Peyer's patch (tissue), 4 donors: ENCODE data around the gene FMN1.

Experiments
- POLR2A ChIP-seq, 2 donors: fragments of 450-650 bp; IDR thresholded peaks; one replicate each; pipeline ENCODE4 v1.5.1; 2017; ENCODE audit warnings: antibody characterized with exemption in 2 of 2, mild to moderate bottlenecking in 2 of 2, moderate library complexity in 2 of 2
- TF ChIP-seq, protein P1 (sequence below), 6 experiments: fragments of 450-650 bp in 4 of 6; fragments of 200-600 bp in 2 of 6; sonication (generic) in 1 of 6; IDR thresholded peaks; one replicate each; pipeline ENCODE4 v1.5.1; 2017 to 2019; ENCODE audit warnings: antibody characterized with exemption in 6 of 6, mild to moderate bottlenecking in 3 of 6, moderate library complexity in 1 of 6

DNA sequence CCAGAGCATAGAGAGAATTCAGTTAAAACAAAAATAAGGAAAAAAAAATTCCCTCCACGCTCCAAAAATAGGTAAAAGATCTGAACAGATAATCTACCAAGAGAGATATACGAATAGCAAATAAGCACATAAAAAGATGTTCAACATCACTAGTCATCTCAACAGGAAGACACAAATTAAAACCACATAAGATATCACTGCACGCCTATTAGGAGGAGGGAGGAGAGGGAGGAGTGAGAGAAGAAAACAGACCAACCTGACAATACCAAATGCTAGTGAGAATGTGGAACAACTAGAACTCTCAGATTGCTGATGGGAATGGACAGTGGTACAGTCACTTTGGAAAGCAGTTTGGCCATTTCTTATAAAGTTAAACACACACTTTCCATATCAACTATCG lies 212.5 kb downstream of the FMN1 start:
- TF ChIP-seq, protein P1, sequence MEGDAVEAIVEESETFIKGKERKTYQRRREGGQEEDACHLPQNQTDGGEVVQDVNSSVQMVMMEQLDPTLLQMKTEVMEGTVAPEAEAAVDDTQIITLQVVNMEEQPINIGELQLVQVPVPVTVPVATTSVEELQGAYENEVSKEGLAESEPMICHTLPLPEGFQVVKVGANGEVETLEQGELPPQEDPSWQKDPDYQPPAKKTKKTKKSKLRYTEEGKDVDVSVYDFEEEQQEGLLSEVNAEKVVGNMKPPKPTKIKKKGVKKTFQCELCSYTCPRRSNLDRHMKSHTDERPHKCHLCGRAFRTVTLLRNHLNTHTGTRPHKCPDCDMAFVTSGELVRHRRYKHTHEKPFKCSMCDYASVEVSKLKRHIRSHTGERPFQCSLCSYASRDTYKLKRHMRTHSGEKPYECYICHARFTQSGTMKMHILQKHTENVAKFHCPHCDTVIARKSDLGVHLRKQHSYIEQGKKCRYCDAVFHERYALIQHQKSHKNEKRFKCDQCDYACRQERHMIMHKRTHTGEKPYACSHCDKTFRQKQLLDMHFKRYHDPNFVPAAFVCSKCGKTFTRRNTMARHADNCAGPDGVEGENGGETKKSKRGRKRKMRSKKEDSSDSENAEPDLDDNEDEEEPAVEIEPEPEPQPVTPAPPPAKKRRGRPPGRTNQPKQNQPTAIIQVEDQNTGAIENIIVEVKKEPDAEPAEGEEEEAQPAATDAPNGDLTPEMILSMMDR (IDR thresholded peaks at IDR 0.05), result no peak
- TF ChIP-seq POLR2A (IDR thresholded peaks at IDR 0.05), result no peak
